Trophoblast cell (in vitro differentiated cells and primary cell): ENCODE data around the gene THOC2.
A peak's percentile ranks its signal among the peaks of the same experiment; 100 is the strongest.

Experiments used
- DNase-seq, 2 donors: peaks; one replicate each; pipeline ENCODE4 v3.0.0-alpha.2; 2016
- H2AFZ ChIP-seq: 2 replicates; pipeline ENCODE4 v1.6.1; 2013; ENCODE audit warnings: low read length, moderate library complexity, mild to moderate bottlenecking; ENCODE audit not compliant: insufficient read depth, poor library complexity
- H2AK5ac ChIP-seq: 2 replicates; pipeline ENCODE4 v1.6.1; 2013; ENCODE audit warnings: mild to moderate bottlenecking, low read length
- H2BK120ac ChIP-seq: 2 replicates; pipeline ENCODE4 v1.6.1; 2013; ENCODE audit warnings: low read length, mild to moderate bottlenecking, moderate library complexity; ENCODE audit not compliant: insufficient read depth, poor library complexity
- H2BK12ac ChIP-seq: 2 replicates; pipeline ENCODE4 v1.6.1; 2013; ENCODE audit warnings: mild to moderate bottlenecking, low read length, moderate library complexity
- H2BK5ac ChIP-seq: 2 replicates; pipeline ENCODE4 v1.6.1; 2013; ENCODE audit warnings: low read length, low read depth, moderate library complexity, mild to moderate bottlenecking; ENCODE audit not compliant: poor library complexity
- H3K14ac ChIP-seq: 2 replicates; pipeline ENCODE4 v1.6.1; 2013; ENCODE audit warnings: mild to moderate bottlenecking, low read length
- H3K18ac ChIP-seq: 2 replicates; pipeline ENCODE4 v1.6.1; 2013; ENCODE audit warnings: mild to moderate bottlenecking, low read length
- H3K23ac ChIP-seq: 2 replicates; pipeline ENCODE4 v1.6.1; 2013; ENCODE audit warnings: low read length
- H3K27ac ChIP-seq: 2 replicates; pipeline ENCODE4 v1.5.1; 2013; ENCODE audit warnings: low read depth, mild to moderate bottlenecking, inconsistent platforms, low read length, moderate library complexity
- H3K27me3 ChIP-seq: 2 replicates; pipeline ENCODE4 v1.6.1; 2013; ENCODE audit warnings: inconsistent platforms, mild to moderate bottlenecking, low read length, moderate library complexity; ENCODE audit not compliant: insufficient read depth
- H3K36me3 ChIP-seq, 2 experiments: 1 replicate in 1 of 2; 2 replicates in 1 of 2; pipeline ENCODE4 v1.6.1; 2013; ENCODE audit warnings: low read length in 2 of 2, mild to moderate bottlenecking in 2 of 2, moderate library complexity in 1 of 2; ENCODE audit not compliant: insufficient read depth in 2 of 2, control insufficient read depth in 1 of 2
- H3K4ac ChIP-seq: 2 replicates; pipeline ENCODE4 v1.6.1; 2013; ENCODE audit warnings: low read depth, mild to moderate bottlenecking, low read length, moderate library complexity
- H3K4me1 ChIP-seq, 2 experiments: 1 replicate in 1 of 2; 2 replicates in 1 of 2; pipeline ENCODE4 v1.6.1; 2013; ENCODE audit warnings: low read length in 2 of 2, mild to moderate bottlenecking in 2 of 2, moderate library complexity in 1 of 2; ENCODE audit not compliant: insufficient read depth in 2 of 2, control insufficient read depth in 1 of 2
- H3K4me2 ChIP-seq: 2 replicates; pipeline ENCODE4 v1.6.1; 2013; ENCODE audit warnings: inconsistent platforms, mild to moderate bottlenecking, low read length, moderate library complexity
- H3K4me3 ChIP-seq: 2 replicates; pipeline ENCODE4 v1.5.1; 2013; ENCODE audit warnings: mild to moderate bottlenecking, low read depth, low read length, inconsistent platforms
- H3K79me1 ChIP-seq: one replicate; pipeline ENCODE4 v1.6.1; 2013; ENCODE audit warnings: low read length
- H3K79me2 ChIP-seq: 2 replicates; pipeline ENCODE4 v1.6.1; 2013; ENCODE audit warnings: low read length, mild to moderate bottlenecking; ENCODE audit not compliant: control insufficient read depth, insufficient read depth, poor library complexity
- H3K9ac ChIP-seq: 2 replicates; pipeline ENCODE4 v1.6.1; 2013; ENCODE audit warnings: mild to moderate bottlenecking, low read length
- H3K9me3 ChIP-seq: 2 replicates; pipeline ENCODE4 v1.6.1; 2013; ENCODE audit warnings: low read depth, mild to moderate bottlenecking, control low read depth, inconsistent platforms, low read length; ENCODE audit not compliant: insufficient read depth
- H4K12ac ChIP-seq: 2 replicates; pipeline ENCODE4 v1.6.1; 2013; ENCODE audit warnings: low read depth, mild to moderate bottlenecking, low read length, moderate library complexity
- H4K8ac ChIP-seq: 2 replicates; pipeline ENCODE4 v1.6.1; 2013; ENCODE audit warnings: low read depth, mild to moderate bottlenecking, low read length, moderate library complexity
- H4K91ac ChIP-seq: one replicate; pipeline ENCODE4 v1.6.1; 2013; ENCODE audit warnings: low read depth, mild to moderate bottlenecking, low read length, moderate library complexity
- WGBS: extraction: QIAGEN DNeasy Blood & Tissue Kit; methylation state at CpG from one replicate; pipeline ENCODE4 v1.1.7; 2013; ENCODE audit warnings: missing lambda C conversion rate; ENCODE audit not compliant: insufficient read length, insufficient coverage; ENCODE audit errors: extremely low coverage; 5-methylcytosine and 5-hydroxymethylcytosine counted together

THOC2 gene

GRCh38 chrX:123740006-123740405, 7.2 kb upstream of the THOC2 start:
- H2BK5ac ChIP-seq = no peak overlapping the region

DNA sequence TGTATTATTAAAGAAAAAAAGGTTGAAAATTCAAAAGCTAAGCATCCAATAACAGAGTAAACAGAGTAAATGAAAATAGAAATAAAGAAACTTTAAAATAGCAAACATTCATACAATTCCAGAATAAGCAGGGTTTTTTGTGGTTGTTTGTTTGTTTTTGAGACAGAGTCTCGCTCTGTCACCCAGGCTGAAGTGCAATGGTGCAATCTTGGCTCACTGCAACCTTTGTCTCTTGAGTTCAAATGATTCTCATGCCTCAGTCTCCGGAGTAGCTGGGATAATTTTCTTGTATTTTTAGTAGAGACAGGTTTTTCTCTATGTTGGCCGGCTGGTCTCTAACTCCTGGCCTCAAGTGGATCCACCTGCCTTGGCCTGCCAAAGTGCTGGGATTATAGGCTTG, 6.6 kb upstream of the THOC2 start:
- Histone ChIP-seq H2BK12ac (no peak overlapping the region), H2BK120ac (no peak overlapping the region), H3K9ac (no peak overlapping the region), H3K9me3 (no peaks in the 10 kb centered on the region), H3K79me1 (no peaks in the 10 kb centered on the region), H4K12ac (no peak overlapping the region), H2AFZ (no peak overlapping the region), H4K8ac (no peak overlapping the region), H3K27me3 (no peaks in the 10 kb centered on the region), H3K4me2 (no peak overlapping the region), H3K36me3 (no peaks in the 10 kb centered on the region), H3K4me1 (no peaks in the 10 kb centered on the region), H3K4ac (no peak overlapping the region), H2BK5ac (no peak overlapping the region), H3K18ac (no peak overlapping the region), H3K27ac (no peak overlapping the region), H2AK5ac (no peak overlapping the region), H4K91ac (no peak overlapping the region), H3K14ac (no peak overlapping the region), H3K79me2 (no peaks in the 10 kb centered on the region), H3K4me3 (no peak overlapping the region), H3K23ac (no peak overlapping the region)
- no CpG with 5 or more reads among the region's 3 CpGs for WGBS
- DNase-seq = no peak

More at GRCh38 chrX:123740006-123740405, 7.2 kb upstream of the THOC2 start:
- Histone ChIP-seq H4K8ac (no peak overlapping the region), H2AK5ac (no peak overlapping the region), H3K4me3 (no peak overlapping the region), H2BK120ac (no peak overlapping the region), H3K79me2 (no peaks in the 10 kb centered on the region), H3K27me3 (no peaks in the 10 kb centered on the region), H3K23ac (no peak overlapping the region), H4K91ac (no peak overlapping the region), H3K79me1 (no peaks in the 10 kb centered on the region), H3K36me3 (no peaks in the 10 kb centered on the region), H3K14ac (no peak overlapping the region), H4K12ac (no peak overlapping the region), H2BK12ac (no peak overlapping the region), H3K9ac (no peak overlapping the region), H3K27ac (no peak overlapping the region), H3K4me1 (no peaks in the 10 kb centered on the region), H3K9me3 (no peaks in the 10 kb centered on the region), H2AFZ (no peak overlapping the region), H3K18ac (no peak overlapping the region), H3K4me2 (no peak overlapping the region), H3K4ac (no peak overlapping the region)
- no peak for DNase-seq
- no CpG with 5 or more reads among the region's 1 CpG for WGBS

- no peak overlapping the region for H4K12ac ChIP-seq
- no peak overlapping the region for H2BK12ac ChIP-seq
- no peak overlapping the region for H4K91ac ChIP-seq
- H3K4me1 ChIP-seq = no peaks in the 10 kb centered on the region
- no peak overlapping the region for H3K27ac ChIP-seq
- no peaks in the 10 kb centered on the region for H3K36me3 ChIP-seq
- no peak overlapping the region for H3K23ac ChIP-seq
- H3K18ac ChIP-seq = no peak overlapping the region
- no peak overlapping the region for H3K4me2 ChIP-seq
- H3K79me2 ChIP-seq = no peaks in the 10 kb centered on the region
- H3K4ac ChIP-seq = no peak overlapping the region
- no peak overlapping the region for H3K4me3 ChIP-seq
- no peak overlapping the region for H3K14ac ChIP-seq
- no peak overlapping the region for H2BK5ac ChIP-seq
- H2AK5ac ChIP-seq = no peak overlapping the region
- no peaks in the 10 kb centered on the region for H3K9me3 ChIP-seq
- H2AFZ ChIP-seq = no peak overlapping the region
- H3K9ac ChIP-seq = no peak overlapping the region
- H4K8ac ChIP-seq = no peak overlapping the region
- no CpG with 5 or more reads among the region's 10 CpGs for WGBS
- no peak overlapping the region for H2BK120ac ChIP-seq
- no peaks in the 10 kb centered on the region for H3K27me3 ChIP-seq
- DNase-seq = no peak
- no peaks in the 10 kb centered on the region for H3K79me1 ChIP-seq
These were observed 5.6 kb upstream of the THOC2 start for GRCh38 chrX:123738378-123738940.

DNA sequence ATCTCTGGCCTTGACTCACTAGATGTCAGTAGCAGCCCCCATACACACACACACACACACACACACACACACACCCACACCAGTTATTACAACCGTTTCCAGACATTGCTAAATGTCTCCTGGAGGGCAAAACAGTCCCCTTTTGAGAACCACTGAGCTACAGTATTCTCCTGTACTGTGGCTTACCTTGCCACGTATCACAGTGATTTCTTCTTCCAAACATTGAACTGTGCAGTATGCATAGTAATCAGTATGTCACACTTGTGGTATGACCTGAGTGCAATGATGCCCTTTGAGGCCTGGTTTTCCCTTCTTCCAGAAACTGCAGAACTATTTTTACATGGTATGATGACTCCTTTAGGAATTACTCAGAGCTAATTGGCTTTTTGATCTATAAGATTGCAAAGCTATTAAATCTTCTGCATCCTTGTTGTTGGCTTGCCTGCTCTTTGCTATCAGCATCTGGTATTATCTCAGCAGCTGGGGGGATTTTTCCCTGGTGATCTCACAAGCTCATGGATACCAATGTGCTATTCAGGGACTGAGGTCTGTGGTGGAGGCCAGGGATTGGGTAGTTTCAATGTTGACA, 3.6 kb upstream of the THOC2 start:
- Histone ChIP-seq H3K4me3 (no peak overlapping the region), H2AK5ac (no peak overlapping the region), H4K8ac (no peak overlapping the region), H2BK120ac (no peak overlapping the region), H3K27me3 (no peaks in the 10 kb centered on the region), H3K9me3 (no peaks in the 10 kb centered on the region), H3K4me1 (no peaks in the 10 kb centered on the region), H3K18ac (no peak overlapping the region), H2AFZ (no peak overlapping the region), H3K9ac (no peak overlapping the region), H3K14ac (no peak overlapping the region), H4K91ac (no peak overlapping the region), H3K79me1 (peaks cover 3% of the 10 kb centered on the region), H3K79me2 (peaks cover 10% of the 10 kb centered on the region), H4K12ac (no peak overlapping the region), H3K4ac (no peak overlapping the region), H3K27ac (no peak overlapping the region), H3K36me3 (no peaks in the 10 kb centered on the region), H2BK12ac (no peak overlapping the region), H3K4me2 (no peak overlapping the region), H3K23ac (no peak overlapping the region), H2BK5ac (no peak overlapping the region)
- DNase-seq = peak; percentile 57 to 60
- no CpG with 5 or more reads among the region's 2 CpGs for WGBS
